ENCODE measurements around the gene GNA12.

- TF ChIP-seq CTCF (IDR thresholded peaks at IDR 0.05) (no peak), POLR2A (IDR thresholded peaks at IDR 0.05) (no peak)
Observed at GRCh38 chr7:2824026-2824677, 20.0 kb downstream of the GNA12 start.

All from right lobe of liver (tissue), 4 donors.